Measurements from ENCODE around the gene OSBPL7. TPM values are rescaled to one million over a fixed set of nuclear protein-coding genes. Genes with fewer than 3 reads are reported as not detected.

Gene OSBPL7
- total RNA-seq, 4 donors from 2014 or later: 1.1 to 4.6 (median 1.6) TPM

DNA sequence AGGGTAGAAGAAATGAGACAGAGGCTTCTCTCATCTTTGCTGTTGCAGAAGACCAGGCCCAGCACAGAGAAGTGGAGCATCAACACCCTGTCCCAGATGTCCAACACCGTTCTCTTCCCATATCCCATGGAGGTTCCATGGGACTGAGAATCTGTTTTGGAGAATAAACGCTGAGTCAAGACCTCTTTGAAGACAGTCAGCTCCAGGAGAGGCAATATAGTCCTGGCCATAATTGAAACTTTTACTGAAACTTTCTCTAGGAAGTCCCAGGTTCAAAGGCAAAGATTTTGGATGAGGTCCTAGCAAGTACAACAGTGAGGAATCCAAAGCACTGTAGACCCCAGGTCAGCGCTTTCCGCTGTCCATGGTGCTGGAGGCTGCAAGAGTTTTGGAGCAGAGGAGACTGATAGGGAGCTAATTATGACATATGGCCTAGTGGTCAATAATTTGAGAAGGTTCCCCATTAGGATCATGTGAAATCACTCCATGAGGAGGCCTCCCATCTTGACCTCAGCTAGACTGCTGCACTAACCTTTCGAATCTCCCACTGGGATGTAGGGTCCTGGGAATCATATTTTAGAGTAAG is 36.0 kb downstream of the OSBPL7 start:
- no peaks in the 10 kb centered on the region for H3K9me3 ChIP-seq
- 35 to 37% methylated on average over 4 to 5 of the region's 5 CpGs for WGBS, 2 donors
- no peak for DNase-seq
- no peak overlapping the region for H3K27ac ChIP-seq
- H3K36me3 ChIP-seq: no peaks in the 10 kb centered on the region
- intact Hi-C loops (cut with DNase I): no loop called here
- TF ChIP-seq POLR2A (IDR thresholded peaks at IDR 0.05): no peak
- TF ChIP-seq, protein P1, sequence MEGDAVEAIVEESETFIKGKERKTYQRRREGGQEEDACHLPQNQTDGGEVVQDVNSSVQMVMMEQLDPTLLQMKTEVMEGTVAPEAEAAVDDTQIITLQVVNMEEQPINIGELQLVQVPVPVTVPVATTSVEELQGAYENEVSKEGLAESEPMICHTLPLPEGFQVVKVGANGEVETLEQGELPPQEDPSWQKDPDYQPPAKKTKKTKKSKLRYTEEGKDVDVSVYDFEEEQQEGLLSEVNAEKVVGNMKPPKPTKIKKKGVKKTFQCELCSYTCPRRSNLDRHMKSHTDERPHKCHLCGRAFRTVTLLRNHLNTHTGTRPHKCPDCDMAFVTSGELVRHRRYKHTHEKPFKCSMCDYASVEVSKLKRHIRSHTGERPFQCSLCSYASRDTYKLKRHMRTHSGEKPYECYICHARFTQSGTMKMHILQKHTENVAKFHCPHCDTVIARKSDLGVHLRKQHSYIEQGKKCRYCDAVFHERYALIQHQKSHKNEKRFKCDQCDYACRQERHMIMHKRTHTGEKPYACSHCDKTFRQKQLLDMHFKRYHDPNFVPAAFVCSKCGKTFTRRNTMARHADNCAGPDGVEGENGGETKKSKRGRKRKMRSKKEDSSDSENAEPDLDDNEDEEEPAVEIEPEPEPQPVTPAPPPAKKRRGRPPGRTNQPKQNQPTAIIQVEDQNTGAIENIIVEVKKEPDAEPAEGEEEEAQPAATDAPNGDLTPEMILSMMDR (IDR thresholded peaks at IDR 0.05): no peak
- no peak overlapping the region for H3K4me3 ChIP-seq
- peaks cover 8 to 12% (median 9%) of the 10 kb centered on the region in 3 donors for H3K4me1 ChIP-seq
- H3K27me3 ChIP-seq: peaks cover 0 to 78% (median 11%) of the 10 kb centered on the region in 4 donors

DNA sequence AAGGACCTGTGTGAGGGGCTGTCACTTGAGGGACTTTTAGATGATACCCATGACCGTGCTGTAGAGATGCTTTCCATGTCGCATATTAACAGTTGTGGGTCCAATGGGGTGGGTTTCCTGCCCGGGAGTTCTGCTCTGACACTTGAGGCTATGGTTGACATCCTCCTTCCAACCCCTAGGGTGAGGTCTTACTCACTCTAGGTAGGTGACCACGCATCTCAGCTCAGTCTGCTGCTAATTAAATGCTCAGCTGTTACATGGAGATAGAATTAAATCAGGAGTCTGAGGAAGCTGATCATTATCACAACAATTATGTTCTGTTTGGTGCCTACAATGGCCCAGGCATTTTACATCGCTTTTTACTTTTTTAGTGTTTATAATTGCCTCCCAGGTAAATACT is 40.2 kb downstream of the OSBPL7 start:
- Histone ChIP-seq H3K27ac (no peak overlapping the region), H3K9me3 (no peaks in the 10 kb centered on the region), H3K4me1 (no peaks in the 10 kb centered on the region), H3K27me3 (peaks cover 5 to 75% (median 7%) of the 10 kb centered on the region in 4 donors), H3K4me3 (no peak overlapping the region), H3K36me3 (no peaks in the 10 kb centered on the region)
- 33 to 66% methylated on average over 5 of the region's 5 CpGs for WGBS, 2 donors
- no peak for DNase-seq
- TF ChIP-seq POLR2A (IDR thresholded peaks at IDR 0.05): no peak
- TF ChIP-seq, protein P1 (IDR thresholded peaks at IDR 0.05): no peak
- intact Hi-C loops (cut with DNase I): no loop called here

DNA sequence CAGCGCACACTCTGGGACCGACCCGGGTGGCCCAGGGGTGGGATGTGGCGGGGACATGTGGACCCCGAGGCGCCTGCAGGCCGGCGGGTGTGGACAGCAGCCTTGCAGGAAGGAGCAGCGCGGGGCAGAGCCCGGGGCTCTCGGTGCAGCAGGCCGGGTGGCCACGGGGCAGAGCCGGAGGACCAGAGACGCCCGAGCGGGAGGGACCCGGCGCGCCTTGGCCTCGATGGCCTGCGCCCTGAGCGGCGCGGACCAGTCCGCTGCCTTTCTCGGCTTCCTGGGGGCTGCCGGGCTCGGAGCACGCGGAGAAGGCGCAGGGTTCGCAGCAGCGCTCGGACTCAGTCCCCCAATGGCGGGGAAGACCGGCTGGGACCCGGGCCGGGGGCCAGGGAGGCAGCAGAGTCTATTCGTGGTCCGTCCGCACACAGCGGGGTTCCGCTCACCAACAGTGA is 43.4 kb downstream of the OSBPL7 start:
- DNase-seq: no peak
- Histone ChIP-seq H3K4me3 (no peak overlapping the region), H3K27ac (no peak overlapping the region), H3K27me3 (peaks cover 5 to 78% (median 7%) of the 10 kb centered on the region in 4 donors), H3K9me3 (no peaks in the 10 kb centered on the region), H3K36me3 (no peaks in the 10 kb centered on the region), H3K4me1 (no peaks in the 10 kb centered on the region)
- WGBS, 2 donors: 29 to 33% methylated on average over 13 to 25 of the region's 45 CpGs
- TF ChIP-seq, protein P1 (IDR thresholded peaks at IDR 0.05): no peak
- no peak for TF ChIP-seq POLR2A (IDR thresholded peaks at IDR 0.05)
- intact Hi-C loops (cut with DNase I): no loop called here

DNA sequence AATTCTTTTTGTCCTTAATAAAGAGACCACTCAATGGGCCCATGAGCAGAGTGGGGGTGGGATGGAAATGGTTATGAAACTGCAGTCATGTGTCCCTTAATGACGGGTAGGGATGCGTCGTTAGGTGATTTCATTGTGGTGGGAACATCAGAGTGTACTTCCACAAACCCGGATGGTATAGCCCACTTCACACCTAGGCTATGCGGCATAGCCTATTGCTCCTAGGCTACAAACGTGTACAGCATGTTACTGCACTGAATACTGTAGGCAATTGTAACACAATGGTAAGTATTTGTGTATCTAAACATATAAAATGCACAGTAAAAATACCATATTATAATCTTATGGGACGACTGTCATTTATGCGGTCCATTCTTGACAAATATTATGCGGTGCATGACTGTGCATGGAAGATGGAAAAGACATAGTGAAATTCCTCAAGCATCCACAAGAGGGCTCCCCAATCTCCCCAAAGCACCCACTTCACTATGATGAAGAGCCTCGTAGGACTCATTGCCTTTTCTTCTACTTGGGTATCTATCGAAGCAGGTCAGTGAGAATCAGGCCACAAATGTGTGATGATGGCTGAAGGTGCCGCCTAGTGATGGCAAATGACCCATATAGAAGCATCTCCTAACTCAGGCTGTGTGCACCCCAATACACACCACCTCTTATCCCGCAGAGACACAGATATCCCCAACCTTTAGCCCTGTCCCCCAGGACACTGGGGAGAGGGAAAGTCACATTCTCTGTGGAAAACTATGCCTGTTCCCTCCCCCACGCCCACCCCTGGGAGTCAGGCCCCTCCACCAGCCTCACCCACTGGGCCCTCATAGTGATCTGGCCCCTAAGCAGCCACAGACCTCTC is 45.0 kb downstream of the OSBPL7 start:
- Histone ChIP-seq H3K4me3 (no peak overlapping the region), H3K27ac (no peak overlapping the region), H3K36me3 (no peaks in the 10 kb centered on the region), H3K9me3 (peaks cover 0 to 4% (median 0%) of the 10 kb centered on the region in 3 donors), H3K4me1 (no peaks in the 10 kb centered on the region), H3K27me3 (peaks cover 5 to 85% (median 7%) of the 10 kb centered on the region in 4 donors)
- TF ChIP-seq, protein P1 (IDR thresholded peaks at IDR 0.05): peak; percentile 54 to 78 (median 62)
- no peak for TF ChIP-seq POLR2A (IDR thresholded peaks at IDR 0.05)
- 43 to 44% methylated on average over 12 to 13 of the region's 14 CpGs for WGBS, 2 donors
- no peak for DNase-seq
- intact Hi-C loops (cut with DNase I): no loop called here

DNA sequence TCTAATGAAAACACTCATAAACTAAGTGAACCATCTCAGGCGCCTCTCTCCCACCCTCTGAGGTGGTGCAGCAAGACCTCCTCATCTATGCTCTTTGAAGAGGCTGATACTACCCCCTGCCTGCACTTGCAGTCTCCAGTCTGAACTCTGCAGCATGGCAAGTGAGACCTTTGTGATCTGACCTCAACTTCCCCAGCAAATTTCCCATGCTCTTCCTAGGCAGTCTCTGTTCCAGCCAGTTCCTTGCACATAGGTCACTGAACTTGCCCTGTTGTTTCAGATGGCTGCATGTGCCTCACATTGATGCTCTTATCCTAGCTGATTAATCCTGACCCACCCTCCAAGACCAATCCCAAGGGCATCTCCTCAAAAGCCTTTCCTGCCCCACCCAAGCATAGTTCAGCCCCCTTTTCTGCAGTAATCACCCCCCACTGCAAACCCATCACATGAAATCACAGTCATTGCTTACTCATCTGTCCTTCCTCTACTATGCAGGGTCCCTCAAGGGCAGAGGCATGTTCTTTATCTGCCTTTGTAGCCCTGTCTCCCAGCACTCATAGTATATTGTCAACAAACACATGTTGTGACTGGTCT is 46.5 kb downstream of the OSBPL7 start:
- peaks cover 5 to 82% (median 7%) of the 10 kb centered on the region in 4 donors for H3K27me3 ChIP-seq
- intact Hi-C loops (cut with DNase I): no loop called here
- H3K4me1 ChIP-seq: no peaks in the 10 kb centered on the region
- peaks cover 0 to 4% (median 0%) of the 10 kb centered on the region in 3 donors for H3K9me3 ChIP-seq
- DNase-seq: no peak
- no peak overlapping the region for H3K27ac ChIP-seq
- TF ChIP-seq, protein P1 (IDR thresholded peaks at IDR 0.05): no peak
- no peak for TF ChIP-seq POLR2A (IDR thresholded peaks at IDR 0.05)
- 70 to 75% methylated on average over 1 of the region's 1 CpG for WGBS, 2 donors
- no peaks in the 10 kb centered on the region for H3K36me3 ChIP-seq
- no peak overlapping the region for H3K4me3 ChIP-seq

Data from esophagus squamous epithelium (tissue), 5 donors.